Stimulated activated CD8-positive, alpha-beta memory T cell treated with anti-CD3 and anti-CD28 coated beads, Interleukin-15, amount 100 ng/mL, for 24 hours (primary cell): ENCODE results near the gene ZCWPW1.
"Not testable (repeated sequence)": the region's sequence is repeated elsewhere in the genome, so short reads cannot be mapped to it uniquely, and the experiment has no call there.

Source experiments
- DNase-seq: peaks from one replicate; pipeline ENCODE4 v3.0.0-alpha.2; 2020; ENCODE audit warnings: low read depth

ZCWPW1 gene

DNA sequence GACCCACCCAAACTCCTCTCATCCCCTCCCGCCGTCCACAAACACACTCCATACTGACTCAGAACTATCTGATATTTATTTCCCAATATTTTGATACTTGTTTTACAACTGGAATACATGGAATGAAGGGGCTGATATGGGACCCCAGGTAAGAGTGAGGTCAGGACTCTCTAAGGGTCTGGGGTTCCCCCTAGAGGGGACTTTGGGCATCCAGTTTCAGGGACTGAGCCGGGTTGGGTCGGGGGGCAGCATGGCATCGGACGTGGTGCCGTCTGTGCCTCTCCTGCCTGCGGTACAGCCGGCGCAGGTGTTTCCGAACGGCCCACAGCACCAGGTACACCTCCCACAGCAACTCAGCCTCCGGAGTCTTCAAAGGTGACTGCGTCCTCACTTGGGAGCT lies 28.1 kb upstream of the ZCWPW1 start:
- DNase-seq = no peak

DNA sequence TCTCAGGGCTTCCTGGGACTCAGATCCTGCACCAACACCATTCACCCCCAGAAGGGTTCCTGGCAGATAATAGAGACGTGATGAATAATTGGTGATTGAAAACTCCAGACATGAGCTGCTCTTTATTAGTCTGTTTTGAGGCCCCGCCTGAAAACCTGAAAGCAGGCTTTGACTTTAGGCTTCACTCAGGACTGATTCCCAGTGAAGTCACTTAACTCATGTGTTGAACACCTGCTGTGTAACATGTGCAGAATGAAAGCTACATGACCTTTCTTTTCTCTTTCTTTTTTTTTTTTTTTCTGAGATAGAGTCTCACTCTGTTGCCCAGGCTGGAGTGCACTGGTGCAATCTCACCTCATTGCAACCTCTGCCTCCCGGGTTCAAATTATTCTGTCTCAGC lies 26.7 kb upstream of the ZCWPW1 start:
- no peak for DNase-seq

DNA sequence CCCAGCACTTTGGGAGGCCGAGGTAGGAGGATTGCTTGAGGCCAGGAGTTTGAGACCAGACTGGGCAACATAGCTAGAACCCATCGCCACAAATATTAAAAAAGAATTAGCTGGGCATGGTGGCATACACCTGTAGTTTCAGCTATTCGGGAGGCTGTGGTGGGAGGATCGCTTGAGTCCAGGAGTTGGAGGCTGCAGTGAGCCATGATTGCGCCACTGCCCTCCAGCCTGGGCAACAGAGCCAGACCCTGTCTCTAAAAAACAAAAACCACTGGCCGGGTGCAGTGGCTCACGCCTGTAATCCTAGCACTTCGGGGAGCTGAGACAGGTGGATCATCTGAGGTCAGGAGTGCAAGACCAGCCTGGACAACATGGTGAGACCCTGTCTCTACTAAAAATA lies 25.4 kb upstream of the ZCWPW1 start:
- DNase-seq = not testable (repeated sequence)

DNA sequence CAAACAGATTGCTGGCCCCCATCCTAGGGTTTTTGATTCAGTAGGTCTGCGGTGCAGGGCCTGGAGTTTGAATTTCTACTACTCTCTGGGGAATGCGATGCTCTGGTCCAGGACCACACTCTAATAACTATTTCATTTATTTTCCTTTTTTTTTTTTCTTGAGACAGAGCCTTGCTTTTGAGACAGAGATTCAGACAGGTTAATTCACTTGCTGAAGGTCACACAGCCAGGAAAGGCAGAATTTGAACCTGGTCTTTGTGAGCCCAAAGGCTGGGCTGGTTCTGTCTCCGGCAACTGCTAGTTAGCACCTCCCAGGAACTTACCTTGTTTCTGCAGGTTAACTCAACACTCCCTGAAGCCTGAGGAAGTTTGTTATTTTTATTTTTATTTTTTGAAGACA lies 24.0 kb upstream of the ZCWPW1 start:
- DNase-seq = no peak

DNA sequence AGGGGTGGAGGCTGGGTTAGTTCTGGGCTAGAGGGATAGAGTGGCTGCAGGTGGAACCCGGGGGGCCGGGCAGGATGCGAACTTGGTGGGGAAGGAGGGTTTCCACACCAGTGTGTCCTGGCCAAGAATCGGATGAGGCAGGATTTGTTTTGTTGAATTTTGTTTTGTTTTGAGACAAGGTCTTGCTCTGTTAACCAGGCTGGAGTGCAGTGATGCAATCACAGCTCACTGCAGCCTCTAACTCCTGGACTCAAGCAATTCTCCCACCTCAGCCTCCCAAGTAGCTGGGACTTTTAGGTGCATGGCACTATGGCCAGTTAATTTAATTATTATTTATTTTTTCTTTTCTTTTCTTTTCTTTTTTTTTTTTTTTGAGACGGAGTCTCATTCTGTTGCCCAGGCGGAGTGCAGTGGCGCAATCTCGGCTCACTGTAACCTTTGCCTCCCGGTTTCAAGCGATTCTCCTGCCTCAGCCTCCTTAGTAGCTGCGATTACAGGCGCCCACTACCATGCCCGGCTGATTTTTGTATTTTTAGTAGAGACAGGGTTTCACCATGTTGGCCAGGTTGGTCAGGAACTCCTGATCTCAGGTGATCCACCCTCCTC lies 20.8 kb upstream of the ZCWPW1 start:
- DNase-seq = no peak

DNA sequence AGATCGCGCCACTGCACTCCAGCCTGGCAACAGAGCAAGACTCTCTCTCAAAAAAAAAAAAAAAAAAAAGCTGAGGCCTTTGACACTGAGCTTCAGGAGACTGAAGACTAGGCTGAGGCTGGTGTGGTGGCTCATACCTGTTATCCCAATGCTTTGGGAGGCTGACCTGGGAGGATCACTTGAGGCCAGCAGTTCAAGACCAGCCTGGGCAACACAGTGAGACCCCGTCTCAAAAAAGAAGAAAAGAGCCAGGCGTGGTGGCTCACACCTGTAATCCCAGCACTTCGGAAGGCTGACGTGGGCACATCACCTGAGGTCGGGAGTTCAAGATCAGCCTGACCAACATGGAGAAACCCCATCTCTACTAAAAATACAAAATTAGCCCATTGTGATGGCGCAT lies 18.9 kb upstream of the ZCWPW1 start:
- DNase-seq = not testable (repeated sequence)

DNA sequence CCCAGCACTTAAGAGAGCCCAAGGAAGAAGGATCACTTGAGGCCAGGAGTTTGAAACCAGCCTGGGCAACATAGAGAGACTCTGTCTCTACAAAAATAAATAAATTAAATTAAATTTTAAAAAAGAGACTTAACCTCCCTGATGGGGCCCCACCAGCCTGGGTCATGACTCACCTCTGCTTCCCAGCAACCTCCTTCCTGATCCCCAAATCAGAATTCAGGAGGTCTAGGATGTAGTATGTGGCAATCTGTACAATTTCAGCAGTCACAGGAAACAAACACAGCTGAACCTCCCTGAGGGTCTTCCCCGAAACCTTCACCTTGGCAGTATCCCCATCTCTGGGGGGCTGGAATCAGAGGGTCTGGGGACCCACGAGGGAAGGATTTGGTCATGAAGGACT lies 17.5 kb upstream of the ZCWPW1 start:
- no peak for DNase-seq

DNA sequence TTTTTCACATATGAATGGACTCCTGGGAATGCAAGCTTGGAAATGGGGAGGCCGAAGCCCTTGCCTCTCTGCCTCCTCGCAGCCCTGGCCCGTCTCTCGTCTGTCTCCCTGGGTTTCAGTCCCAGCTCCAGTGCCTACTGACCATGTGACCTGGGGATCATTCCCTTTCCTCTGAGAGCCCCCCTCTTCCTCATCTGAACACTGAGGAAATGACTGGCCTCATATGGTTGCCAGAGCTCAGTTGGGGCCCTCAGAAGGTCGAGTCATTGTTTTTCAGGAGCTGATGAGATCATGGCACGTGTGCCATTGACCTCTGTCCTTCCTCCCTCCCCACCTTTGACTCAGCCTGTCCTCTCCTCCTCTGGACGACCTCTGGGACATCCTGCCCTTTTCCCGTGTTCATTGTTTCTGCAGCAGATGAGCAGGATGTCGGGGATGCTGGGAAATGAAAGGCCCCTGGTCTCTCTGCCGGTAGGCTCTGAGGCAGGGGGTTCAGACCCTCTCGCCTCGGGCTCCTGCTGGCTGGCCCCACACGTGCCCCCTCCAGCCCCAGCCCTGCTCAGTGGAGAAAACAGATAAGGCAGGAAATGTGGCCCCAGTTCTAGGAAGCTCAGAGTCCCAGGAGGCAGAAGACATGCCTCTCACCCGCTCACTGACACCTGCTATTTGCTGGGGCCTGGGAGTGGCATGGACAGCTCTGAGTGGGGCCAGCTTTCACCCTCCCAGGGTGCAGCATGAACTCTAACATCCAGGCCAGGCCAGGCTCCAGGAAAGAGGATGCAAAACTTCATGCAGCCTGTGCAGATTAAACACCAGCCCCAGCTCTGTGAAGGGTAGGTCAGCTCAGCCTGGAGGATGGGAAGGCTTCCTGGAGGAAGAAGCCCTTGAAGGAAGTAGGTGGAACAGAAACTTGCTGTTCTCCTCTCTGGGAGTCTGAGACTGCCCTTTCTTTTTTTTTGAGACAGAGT lies 16.1 kb upstream of the ZCWPW1 start:
- DNase-seq = no peak

DNA sequence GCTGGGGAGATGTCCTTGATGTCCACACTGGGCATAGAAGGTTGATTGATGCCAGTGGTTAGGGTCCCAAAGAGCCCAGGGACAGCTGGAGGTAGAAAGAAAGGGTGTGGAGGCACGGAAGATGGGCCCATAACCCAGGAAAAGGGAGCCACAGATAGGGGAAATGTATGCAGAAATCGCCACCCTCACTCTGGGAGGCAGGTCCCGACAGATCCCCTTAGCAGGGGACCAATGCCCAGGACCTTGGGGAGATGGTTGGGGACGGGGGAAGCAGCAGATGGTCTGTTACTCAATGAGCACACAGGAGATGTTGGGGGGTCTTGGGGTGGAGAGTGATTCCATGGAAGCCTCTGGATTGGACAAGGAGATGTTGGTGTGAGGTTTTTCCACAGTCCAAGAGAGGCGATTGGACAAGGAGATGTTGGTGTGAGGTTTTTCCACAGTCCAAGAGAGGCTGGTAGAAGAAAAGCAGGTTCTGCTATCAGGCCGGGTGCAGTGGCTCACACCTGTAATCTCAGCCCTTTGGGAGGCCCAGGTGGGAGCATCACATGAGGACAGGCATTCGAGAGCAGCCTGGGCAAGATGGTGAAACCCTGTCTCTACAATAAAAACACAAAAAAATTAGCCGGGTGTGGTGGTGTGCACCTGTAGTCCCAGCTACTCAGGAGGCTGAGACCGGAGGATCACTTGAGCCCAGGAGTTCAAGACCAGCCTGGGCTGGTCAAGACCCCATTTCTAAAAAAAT lies 14.8 kb upstream of the ZCWPW1 start:
- no peak for DNase-seq

DNA sequence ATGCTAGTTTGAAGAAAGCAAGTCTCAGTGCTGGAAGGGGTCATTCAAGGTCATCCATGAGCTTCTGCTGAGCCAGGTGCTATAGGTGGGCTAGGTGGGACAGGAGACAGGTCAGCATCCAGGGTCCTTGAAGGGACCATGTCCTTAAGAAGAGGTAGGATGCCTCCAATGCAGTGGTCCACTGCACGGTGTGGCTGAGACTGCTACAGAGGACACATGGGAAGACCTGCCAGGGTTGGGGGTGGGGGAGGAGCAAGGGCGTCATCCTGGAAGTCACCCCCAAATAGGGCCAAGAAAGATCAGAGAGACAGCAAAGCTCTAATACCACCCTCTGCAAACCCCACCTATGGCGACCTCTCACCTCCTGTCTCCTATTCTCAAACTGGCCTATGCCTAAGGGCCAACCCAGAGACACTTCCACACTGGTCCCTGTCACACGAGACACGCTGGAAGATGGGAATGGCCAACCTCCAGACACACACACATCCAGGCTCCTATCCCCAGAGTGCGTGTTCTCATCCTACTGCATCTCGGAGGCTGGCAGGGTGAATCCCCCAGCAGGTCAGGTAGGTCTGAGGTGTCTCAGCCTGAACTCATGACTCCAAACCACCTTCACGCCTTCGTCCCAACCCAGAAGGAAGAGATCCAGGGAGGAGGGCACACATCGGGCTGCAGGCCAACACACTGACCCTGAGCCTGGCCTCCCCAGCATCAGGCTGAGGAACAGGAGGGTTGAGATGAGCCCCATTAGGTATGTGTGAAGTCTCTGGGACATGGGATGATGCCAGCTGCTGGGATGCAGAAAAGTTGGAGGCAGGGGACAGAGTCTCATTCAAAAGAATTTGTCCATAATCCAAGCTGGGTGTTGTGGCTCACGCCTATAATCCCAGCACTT lies 13.4 kb upstream of the ZCWPW1 start:
- no peak for DNase-seq

DNA sequence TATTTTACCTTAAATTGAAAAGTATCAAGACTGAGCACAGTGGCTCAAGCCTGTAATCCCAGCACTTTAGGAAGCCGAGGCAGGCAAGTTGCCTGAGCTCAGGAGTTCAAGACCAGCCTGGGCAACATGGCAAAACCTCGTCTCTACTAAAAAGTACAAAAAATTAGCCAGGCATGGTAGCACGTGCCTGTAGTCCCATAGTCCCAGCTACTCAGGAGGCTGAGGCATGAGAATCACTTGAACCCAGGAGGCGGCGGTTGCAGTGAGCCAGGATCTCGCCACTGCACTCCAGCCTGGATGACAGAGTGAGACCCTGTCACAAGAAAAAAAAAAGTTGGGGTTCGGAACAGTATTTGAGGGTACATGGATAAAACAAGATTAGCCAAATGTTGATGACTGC lies 10.7 kb upstream of the ZCWPW1 start:
- not testable (repeated sequence) for DNase-seq

DNA sequence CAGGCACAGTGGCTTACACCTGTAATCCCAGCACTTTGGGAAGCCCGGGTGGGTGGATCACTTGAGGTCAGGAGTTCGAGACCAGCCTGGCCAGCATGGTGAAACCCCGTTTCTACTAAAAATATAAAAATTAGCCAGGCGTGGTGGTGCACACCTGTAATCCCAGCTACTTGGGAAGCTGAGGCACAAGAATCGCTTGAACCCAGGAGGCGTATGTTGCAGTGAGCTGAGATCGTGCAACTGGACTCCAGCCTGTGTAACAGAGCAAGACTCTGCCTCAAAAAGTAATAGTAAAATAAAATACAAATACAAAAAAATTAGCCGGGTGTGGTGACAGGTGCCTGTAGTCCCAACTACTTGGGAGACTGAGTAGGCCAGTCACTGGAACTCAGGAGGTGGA lies 10.2 kb upstream of the ZCWPW1 start:
- DNase-seq = not testable (repeated sequence)

DNA sequence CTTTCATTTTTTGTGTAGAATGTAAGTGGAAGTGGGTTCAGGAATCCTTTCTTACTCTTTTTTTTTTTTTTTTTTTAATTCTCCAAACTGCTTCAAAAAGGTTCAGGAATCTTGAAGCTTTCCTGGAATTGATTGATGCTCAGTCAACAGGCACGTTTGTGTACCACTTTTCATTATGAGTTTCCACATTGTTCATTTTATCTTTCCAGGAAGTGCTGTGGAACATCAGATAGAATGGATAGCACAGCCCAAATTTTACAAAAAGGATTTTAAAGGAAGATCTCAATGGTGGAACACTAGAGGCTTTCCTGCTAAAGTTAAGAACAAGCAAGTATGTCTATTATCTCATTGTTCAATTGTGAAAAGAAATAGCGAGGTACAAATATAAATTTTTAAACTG lies 9.7 kb upstream of the ZCWPW1 start:
- DNase-seq = no peak

DNA sequence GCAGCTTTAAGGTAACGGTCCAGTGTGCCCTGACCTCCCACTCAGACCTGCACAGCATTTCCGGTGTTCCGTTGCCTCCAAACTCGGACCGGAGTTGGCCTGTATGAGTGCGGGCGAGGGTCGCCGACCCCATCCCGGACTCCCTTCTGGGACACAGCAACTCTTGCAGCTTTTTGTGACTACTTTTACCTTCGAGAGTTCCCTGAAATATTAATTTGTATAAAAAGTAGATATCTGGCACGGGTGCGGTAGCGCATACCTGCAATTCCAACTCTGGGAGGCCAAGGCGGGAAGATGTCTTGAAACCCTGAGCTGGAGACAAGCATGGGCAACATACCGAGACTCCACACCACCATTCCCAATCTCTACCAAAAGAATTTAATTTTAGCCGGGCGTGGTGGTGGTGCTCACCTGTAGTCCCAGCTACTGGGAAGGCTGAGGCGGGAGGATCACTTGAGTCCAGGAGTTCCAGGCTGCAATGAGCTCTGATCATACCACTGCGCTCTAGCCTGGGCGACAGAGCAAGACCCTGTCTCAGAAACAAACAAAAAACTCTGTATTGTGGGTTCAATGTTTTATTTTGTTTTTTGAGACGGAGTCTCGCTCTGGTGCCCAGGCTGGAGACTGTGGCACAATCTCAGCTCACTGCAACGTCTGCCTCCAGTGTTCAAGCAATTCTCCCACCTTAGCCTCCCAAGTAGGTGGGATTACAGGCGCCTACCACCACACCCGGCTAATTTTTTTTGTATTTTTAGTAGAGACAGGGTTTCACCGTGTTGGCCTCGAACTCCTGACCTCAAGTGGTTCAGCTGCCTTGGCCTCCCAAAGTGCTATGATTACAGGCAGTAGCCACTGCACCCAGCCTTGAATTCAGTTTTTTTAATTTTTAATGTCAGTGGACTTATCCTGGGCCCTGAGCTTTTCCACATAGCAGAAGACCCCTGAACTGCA lies 8.9 kb upstream of the ZCWPW1 start:
- DNase-seq = no peak

DNA sequence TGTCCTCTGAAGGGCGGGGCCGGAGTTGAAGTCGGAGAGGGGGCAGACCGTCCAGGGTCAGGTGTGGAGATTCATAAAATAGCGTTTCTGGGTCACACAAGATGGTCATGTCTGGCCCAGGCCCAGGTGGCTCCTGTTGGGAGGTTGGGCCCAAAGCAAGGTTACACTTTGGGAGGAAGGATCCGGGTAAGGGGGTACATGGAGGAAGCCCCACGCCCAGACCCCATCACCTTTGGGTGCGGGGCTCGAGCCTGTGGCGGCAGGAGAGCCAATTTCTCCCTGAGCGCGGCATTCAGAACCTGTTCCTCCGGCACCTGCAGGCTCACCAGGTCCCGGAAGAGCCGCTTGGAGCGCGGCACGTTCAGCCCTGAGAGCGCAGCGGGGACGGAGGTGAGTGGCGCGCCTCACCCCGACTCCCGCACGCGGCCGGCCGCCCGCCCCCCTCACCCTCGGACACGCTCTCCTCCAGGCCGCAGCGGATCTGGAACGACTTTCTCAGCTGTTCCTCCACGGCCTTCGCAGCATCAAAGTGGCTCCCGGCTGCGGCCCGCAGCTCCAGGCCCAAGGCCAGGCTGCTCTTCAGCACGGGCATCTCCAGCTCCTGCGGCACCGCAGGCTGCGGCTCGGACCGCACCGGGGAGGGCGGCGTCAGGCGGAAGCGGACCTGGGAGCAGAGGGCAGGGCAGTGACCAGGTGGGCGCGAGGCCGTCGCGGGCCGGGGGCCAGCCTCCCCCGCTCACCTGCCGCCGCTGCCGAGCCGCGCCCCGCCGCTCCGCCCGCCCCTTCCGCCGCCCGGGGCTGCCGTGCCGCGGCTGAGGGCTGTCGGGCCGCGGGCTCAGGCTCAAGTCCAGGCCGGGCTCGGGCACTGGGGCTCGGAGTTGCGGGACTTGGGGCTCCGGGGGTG lies 7.2 kb upstream of the ZCWPW1 start:
- DNase-seq = peak; percentile 35

DNA sequence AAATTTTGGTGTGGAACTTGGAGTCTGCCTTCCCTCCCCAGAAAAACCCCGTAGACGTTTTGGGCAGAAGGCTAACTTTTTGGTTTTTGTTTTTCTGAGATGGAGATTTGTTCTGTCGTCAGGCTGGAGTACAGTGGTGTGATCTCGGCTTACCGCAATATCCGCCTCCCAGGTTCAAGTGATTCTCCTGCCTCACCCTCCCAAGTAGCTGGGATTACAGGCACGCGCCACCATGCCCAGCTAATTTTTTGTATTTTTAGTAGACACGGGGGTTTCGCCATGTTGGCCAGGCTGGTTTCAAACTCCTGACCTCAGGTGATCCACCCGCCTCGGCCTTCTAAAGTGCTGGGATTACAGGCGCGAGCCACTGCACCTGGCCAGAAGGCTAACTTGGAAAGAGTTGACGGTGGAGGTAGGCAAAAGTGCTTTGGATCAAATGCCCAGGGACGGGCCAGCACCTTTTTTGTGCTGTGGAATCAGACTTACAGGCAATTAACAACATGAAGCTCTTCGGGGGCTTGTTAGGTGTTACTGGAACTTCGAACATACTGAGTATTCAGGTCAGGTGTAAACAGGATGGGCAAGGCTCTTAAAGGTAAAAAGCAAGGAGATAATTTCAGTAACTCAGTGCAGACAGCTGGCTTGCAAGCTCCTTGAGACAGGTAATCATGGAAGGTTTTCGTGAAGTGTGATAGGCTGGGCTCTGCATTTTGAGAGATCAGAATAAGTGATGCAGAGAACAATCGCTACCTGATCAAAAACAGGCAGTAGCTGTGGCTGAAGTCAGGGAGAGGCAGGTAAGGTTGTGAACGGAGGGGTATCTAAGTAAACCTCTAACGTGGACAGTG lies 6.0 kb upstream of the ZCWPW1 start:
- DNase-seq = no peak

DNA sequence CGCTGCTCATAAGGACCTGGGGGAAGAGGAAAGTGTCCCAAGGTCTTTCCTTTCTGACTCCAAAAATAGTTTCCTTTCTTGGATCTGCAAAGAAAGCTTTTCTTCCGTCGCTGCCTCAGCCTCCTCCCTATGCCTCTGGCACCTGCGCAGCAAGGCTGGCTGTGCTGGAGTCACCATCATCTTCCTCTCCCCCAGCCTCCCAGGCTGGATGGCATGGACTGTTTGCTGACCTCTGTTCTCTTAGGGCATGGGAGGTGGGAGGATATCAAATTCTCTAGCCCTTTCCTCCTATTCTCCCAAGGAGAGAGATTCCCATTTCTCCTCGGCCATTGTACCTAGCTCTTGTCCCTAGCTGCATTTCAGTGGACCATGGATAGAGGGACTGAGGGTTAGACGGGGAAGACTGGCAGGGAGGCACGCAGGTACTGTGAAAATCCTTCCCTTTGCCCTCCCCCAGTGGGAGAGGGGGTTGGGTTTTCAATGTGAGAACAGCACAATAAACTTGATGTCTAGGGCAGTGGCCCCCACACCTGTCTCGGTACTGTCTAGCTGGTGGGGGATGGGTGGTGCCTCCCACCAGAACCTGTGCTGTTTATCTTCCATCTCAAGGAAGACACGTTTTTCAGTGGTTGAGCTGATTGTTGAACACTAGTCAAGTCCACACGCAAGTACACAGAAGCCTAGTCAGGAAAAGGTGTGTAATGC lies 5.2 kb upstream of the ZCWPW1 start:
- no peak for DNase-seq

DNA sequence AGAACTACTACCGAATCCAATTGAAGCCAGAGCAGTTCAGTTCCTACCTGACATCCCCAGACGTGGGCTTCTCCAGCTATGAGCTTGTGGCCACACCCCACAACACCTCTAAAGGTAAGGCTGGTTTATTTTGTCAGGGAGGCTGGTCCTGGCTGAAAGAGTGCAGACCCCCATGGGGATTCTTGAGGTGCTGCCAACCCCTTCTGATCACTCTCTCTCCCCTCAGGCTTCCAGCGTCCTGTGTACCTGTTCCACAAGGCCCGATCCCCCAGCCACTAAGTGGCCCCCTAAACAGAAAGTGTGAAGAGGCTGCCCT lies 4.7 kb upstream of the ZCWPW1 start:
- DNase-seq = no peak
